ENCODE data around the gene ZNF850. TPM values are rescaled to one million over a fixed set of nuclear protein-coding genes. Genes with fewer than 3 reads are reported as not detected.

ZNF850 gene
- 2.7 and 3.0 TPM in 2 replicates for total RNA-seq

- TF ChIP-seq CTCF (IDR thresholded peaks at IDR 0.05; ENCODE audit: insufficient read depth, low read length, poor library complexity, severe bottlenecking), result no peak
- DNase-seq (ENCODE audit: low read depth), result peak; percentile 59
- Histone ChIP-seq H3K36me3 (ENCODE audit: control insufficient read depth, insufficient read depth, low read length) (no peaks in the 10 kb centered on the region), H3K4me3 (ENCODE audit: low read depth, low read length) (peak within 1 kb of the TSS; percentile 55), H3K27me3 (ENCODE audit: control insufficient read depth, insufficient read depth, low read length) (no peaks in the 10 kb centered on the region)
Observed at GRCh38 chr19:36772311-36773222, at the start of gene ZNF850. TSS of gene ZNF850 (minus strand) at chr19:36772807. CDS start at chr19:36762606, 10,201 bp downstream.

- peaks cover 2% of the 10 kb centered on the region for H3K36me3 ChIP-seq (ENCODE audit: control insufficient read depth, insufficient read depth, low read length)
- no peak for TF ChIP-seq CTCF (IDR thresholded peaks at IDR 0.05; ENCODE audit: insufficient read depth, low read length, poor library complexity, severe bottlenecking)
- no peak overlapping the region for H3K4me3 ChIP-seq (ENCODE audit: low read depth, low read length)
Observed at GRCh38 chr19:36821758-36822157, 49.2 kb upstream of the ZNF850 start.

DNA sequence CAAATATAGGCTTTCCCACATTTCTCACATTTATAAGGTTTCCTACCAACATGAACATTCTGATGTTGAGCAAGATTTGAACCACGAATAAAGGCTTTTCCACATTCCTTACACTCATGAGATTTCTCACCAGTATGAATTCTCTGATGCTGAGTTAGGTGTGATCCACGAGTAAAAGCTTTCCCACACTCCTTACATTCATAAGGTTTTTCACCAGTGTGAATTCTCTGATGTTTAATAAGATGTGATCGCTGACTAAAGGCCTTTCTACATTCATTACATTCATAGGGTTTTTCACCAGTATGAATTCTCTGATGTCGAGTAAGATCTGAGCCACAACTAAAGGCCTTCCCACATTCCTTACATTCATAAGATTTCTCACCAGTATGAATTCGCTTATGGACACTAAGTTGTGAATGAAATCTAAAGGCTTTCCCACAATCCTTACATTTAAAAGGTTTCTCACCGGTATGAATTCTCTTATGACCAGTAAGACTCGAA is 46.6 kb upstream of the ZNF850 start:
- Histone ChIP-seq H3K36me3 (ENCODE audit: control insufficient read depth, insufficient read depth, low read length) (no peaks in the 10 kb centered on the region), H3K27me3 (ENCODE audit: control insufficient read depth, insufficient read depth, low read length) (no peaks in the 10 kb centered on the region), H3K4me3 (ENCODE audit: low read depth, low read length) (no peak overlapping the region)
- no peak for DNase-seq (ENCODE audit: low read depth)
- TF ChIP-seq CTCF (IDR thresholded peaks at IDR 0.05; ENCODE audit: insufficient read depth, low read length, poor library complexity, severe bottlenecking), result no peak

More at GRCh38 chr19:36821758-36822157, 49.2 kb upstream of the ZNF850 start:
- no peaks in the 10 kb centered on the region for H3K27me3 ChIP-seq (ENCODE audit: control insufficient read depth, insufficient read depth, low read length)
- no peak for DNase-seq (ENCODE audit: low read depth)

GRCh38 chr19:36807029-36807428 is 34.4 kb upstream of the ZNF850 start:
- no peak for TF ChIP-seq CTCF (IDR thresholded peaks at IDR 0.05; ENCODE audit: insufficient read depth, low read length, poor library complexity, severe bottlenecking)
- Histone ChIP-seq H3K4me3 (ENCODE audit: low read depth, low read length) (no peak overlapping the region), H3K27me3 (ENCODE audit: control insufficient read depth, insufficient read depth, low read length) (no peaks in the 10 kb centered on the region), H3K36me3 (ENCODE audit: control insufficient read depth, insufficient read depth, low read length) (no peaks in the 10 kb centered on the region)
- DNase-seq (ENCODE audit: low read depth), result no peak

GRCh38 chr19:36805364-36805763 is 32.8 kb upstream of the ZNF850 start:
- no peak for TF ChIP-seq CTCF (IDR thresholded peaks at IDR 0.05; ENCODE audit: insufficient read depth, low read length, poor library complexity, severe bottlenecking)
- H3K27me3 ChIP-seq (ENCODE audit: control insufficient read depth, insufficient read depth, low read length), result no peaks in the 10 kb centered on the region
- no peak overlapping the region for H3K4me3 ChIP-seq (ENCODE audit: low read depth, low read length)
- no peak for DNase-seq (ENCODE audit: low read depth)
- no peaks in the 10 kb centered on the region for H3K36me3 ChIP-seq (ENCODE audit: control insufficient read depth, insufficient read depth, low read length)
